ENCODE data around the gene ZNF76.

DNA sequence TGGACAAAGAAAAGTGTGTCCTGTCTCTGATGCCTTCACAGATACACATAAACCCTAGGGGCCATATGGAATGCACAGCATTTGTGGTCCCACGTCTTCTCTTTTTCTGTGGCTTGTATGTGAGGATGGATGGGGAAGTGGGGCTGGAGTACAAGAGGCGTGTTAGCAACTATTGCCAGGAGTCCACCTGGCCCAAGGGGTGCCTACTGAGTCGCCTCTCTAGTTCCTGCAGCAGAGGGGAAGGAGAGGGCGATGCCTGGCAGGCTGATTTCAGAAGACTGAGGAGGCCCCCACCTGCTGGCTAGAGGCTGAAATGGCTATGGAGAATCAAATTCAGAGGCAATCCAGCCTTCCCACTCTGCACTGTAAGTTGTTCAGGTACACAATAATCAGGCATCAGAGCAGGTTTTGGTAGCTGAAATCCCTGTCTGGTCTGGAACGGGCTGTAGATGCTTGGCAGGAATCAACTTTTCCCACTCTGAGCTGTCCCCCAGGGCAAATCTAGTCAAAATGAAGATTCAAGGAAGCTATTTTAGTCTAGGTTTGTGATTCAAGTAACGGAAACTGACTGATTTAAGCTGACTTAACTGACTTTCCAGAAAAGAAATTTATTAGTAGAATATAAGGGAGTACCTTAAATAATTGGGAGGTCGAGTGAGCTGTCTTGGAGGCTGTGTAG, 68.0 kb downstream of the ZNF76 start:
- TF ChIP-seq, protein P1, sequence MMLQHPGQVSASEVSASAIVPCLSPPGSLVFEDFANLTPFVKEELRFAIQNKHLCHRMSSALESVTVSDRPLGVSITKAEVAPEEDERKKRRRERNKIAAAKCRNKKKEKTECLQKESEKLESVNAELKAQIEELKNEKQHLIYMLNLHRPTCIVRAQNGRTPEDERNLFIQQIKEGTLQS (IDR thresholded peaks at IDR 0.05), result no peak
- TF ChIP-seq TAF1 (conservative IDR thresholded peaks at IDR 0.05), result no peak
- TF ChIP-seq, protein P2, sequence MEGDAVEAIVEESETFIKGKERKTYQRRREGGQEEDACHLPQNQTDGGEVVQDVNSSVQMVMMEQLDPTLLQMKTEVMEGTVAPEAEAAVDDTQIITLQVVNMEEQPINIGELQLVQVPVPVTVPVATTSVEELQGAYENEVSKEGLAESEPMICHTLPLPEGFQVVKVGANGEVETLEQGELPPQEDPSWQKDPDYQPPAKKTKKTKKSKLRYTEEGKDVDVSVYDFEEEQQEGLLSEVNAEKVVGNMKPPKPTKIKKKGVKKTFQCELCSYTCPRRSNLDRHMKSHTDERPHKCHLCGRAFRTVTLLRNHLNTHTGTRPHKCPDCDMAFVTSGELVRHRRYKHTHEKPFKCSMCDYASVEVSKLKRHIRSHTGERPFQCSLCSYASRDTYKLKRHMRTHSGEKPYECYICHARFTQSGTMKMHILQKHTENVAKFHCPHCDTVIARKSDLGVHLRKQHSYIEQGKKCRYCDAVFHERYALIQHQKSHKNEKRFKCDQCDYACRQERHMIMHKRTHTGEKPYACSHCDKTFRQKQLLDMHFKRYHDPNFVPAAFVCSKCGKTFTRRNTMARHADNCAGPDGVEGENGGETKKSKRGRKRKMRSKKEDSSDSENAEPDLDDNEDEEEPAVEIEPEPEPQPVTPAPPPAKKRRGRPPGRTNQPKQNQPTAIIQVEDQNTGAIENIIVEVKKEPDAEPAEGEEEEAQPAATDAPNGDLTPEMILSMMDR (IDR thresholded peaks at IDR 0.05; ENCODE audit: low read depth, low read length, missing input control), result peak; percentile 67
- TF ChIP-seq RAD21 (IDR thresholded peaks at IDR 0.05), result peak; percentile 78 to 84
- TF ChIP-seq, protein P3, sequence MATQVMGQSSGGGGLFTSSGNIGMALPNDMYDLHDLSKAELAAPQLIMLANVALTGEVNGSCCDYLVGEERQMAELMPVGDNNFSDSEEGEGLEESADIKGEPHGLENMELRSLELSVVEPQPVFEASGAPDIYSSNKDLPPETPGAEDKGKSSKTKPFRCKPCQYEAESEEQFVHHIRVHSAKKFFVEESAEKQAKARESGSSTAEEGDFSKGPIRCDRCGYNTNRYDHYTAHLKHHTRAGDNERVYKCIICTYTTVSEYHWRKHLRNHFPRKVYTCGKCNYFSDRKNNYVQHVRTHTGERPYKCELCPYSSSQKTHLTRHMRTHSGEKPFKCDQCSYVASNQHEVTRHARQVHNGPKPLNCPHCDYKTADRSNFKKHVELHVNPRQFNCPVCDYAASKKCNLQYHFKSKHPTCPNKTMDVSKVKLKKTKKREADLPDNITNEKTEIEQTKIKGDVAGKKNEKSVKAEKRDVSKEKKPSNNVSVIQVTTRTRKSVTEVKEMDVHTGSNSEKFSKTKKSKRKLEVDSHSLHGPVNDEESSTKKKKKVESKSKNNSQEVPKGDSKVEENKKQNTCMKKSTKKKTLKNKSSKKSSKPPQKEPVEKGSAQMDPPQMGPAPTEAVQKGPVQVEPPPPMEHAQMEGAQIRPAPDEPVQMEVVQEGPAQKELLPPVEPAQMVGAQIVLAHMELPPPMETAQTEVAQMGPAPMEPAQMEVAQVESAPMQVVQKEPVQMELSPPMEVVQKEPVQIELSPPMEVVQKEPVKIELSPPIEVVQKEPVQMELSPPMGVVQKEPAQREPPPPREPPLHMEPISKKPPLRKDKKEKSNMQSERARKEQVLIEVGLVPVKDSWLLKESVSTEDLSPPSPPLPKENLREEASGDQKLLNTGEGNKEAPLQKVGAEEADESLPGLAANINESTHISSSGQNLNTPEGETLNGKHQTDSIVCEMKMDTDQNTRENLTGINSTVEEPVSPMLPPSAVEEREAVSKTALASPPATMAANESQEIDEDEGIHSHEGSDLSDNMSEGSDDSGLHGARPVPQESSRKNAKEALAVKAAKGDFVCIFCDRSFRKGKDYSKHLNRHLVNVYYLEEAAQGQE (IDR thresholded peaks at IDR 0.05), result no peak
- TF ChIP-seq, protein P4, sequence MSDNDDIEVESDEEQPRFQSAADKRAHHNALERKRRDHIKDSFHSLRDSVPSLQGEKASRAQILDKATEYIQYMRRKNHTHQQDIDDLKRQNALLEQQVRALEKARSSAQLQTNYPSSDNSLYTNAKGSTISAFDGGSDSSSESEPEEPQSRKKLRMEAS (IDR thresholded peaks at IDR 0.05), result no peak
- no peak for TF ChIP-seq YY1 (IDR thresholded peaks at IDR 0.05)
- TF ChIP-seq RXRA (IDR thresholded peaks at IDR 0.05), result no peak
- TF ChIP-seq HNF4G (IDR thresholded peaks at IDR 0.05), result no peak
- no peak for TF ChIP-seq HNF4A (conservative IDR thresholded peaks at IDR 0.05)
- no peak for TF ChIP-seq SP1 (IDR thresholded peaks at IDR 0.05)

Measured in liver (tissue), 3 donors.